MM.1S (cell line): ENCODE results near the gene RIPK4.
"Not testable (repeated sequence)": the region's sequence is repeated elsewhere in the genome, so short reads cannot be mapped to it uniquely, and the experiment has no call there.

Source experiments
- DNase-seq: peaks from one replicate; pipeline ENCODE4 v3.0.0-alpha.2; 2015
- H2AFZ ChIP-seq: fragments of 300-600 bp; sonication (generic); 2 replicates; pipeline ENCODE4 v1.6.0; 2016; ENCODE audit warnings: antibody characterized with exemption, low read length
- H3F3A ChIP-seq: fragments of 300-600 bp; sonication (generic); 2 replicates; pipeline ENCODE4 v1.6.1; 2016; ENCODE audit warnings: mild to moderate bottlenecking, antibody characterized with exemption, low read length, moderate library complexity, mixed read lengths; ENCODE audit not compliant: insufficient read depth
- H3K27ac ChIP-seq: fragments of 300-600 bp; sonication (generic); 2 replicates; pipeline ENCODE4 v1.5.1; 2016; ENCODE audit warnings: mild to moderate bottlenecking, low read length
- H3K27me3 ChIP-seq: fragments of 300-600 bp; sonication (generic); replicated peaks from 2 replicates; pipeline ENCODE4 v1.6.0; 2016; ENCODE audit warnings: low read length; ENCODE audit not compliant: insufficient read depth
- H3K36me3 ChIP-seq: fragments of 300-600 bp; sonication (generic); replicated peaks from 2 replicates; pipeline ENCODE4 v1.6.1; 2016; ENCODE audit warnings: mild to moderate bottlenecking, low read length, mixed read lengths; ENCODE audit not compliant: insufficient read depth
- H3K4me1 ChIP-seq: fragments of 300-600 bp; sonication (generic); 2 replicates; pipeline ENCODE4 v1.6.1; 2016; ENCODE audit warnings: low read length, mixed read lengths
- H3K4me2 ChIP-seq: fragments of 300-600 bp; sonication (generic); 2 replicates; pipeline ENCODE4 v1.6.0; 2016; ENCODE audit warnings: low read depth, low read length
- H3K4me3 ChIP-seq: fragments of 300-600 bp; sonication (generic); 2 replicates; pipeline ENCODE4 v1.5.1; 2016; ENCODE audit warnings: low read length, mixed read lengths
- H3K79me2 ChIP-seq: fragments of 300-600 bp; sonication (generic); 2 replicates; pipeline ENCODE4 v1.6.1; 2016; ENCODE audit warnings: mixed run types, low read length, mixed read lengths
- H3K9ac ChIP-seq: fragments of 300-600 bp; sonication (generic); 2 replicates; pipeline ENCODE4 v1.6.1; 2016; ENCODE audit warnings: low read length, mixed read lengths
- H3K9me2 ChIP-seq: fragments of 300-600 bp; sonication (generic); replicated peaks from 2 replicates; pipeline ENCODE4 v1.6.1; 2016; ENCODE audit warnings: mild to moderate bottlenecking, low read length, mixed read lengths; ENCODE audit not compliant: insufficient read depth
- H3K9me3 ChIP-seq: fragments of 300-600 bp; sonication (generic); replicated peaks from 2 replicates; pipeline ENCODE4 v1.6.1; 2016; ENCODE audit warnings: mild to moderate bottlenecking, low read length, mixed read lengths; ENCODE audit not compliant: insufficient read depth
- H4K20me1 ChIP-seq: fragments of 300-600 bp; sonication (generic); 2 replicates; pipeline ENCODE4 v1.6.1; 2016; ENCODE audit warnings: mild to moderate bottlenecking, low read length, moderate library complexity, mixed read lengths; ENCODE audit not compliant: insufficient read depth
- EZH2 ChIP-seq: fragments of 300-600 bp; sonication (generic); optimal IDR thresholded peaks from 2 replicates; pipeline ENCODE3; 2017; ENCODE audit warnings: low read depth, mild to moderate bottlenecking, antibody characterized with exemption, low read length, mixed read lengths
- EZH2phosphoT487 ChIP-seq: fragments of 300-600 bp; sonication (generic); IDR thresholded peaks from 2 replicates; pipeline ENCODE4 v1.6.1; 2018; ENCODE audit warnings: antibody characterized with exemption, low read length
- TF ChIP-seq, protein P1 (sequence below): fragments of 300-600 bp; sonication (generic); IDR thresholded peaks from 2 replicates; pipeline ENCODE4 v1.5.1; 2016; ENCODE audit warnings: antibody characterized with exemption, low read length, mixed read lengths

RIPK4 gene

DNA sequence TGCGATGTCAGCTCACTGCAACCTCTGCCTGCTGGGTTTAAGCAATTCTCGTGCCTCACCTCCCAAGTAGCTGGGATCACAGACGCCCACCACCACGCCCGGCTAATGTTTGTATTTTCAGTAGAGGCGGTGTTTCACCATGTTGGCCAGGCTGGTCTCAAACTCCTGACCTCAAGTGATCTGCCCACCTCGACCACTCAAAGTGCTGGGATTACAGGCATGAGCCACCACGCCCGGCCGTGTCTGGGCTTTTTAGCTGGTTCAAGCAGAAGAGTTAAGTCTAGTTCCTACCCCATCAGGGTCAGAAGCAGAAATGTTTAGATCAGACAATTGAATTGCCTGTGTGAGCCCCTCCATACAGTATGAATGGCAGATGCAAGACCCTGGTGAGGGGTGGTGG, 27.7 kb upstream of the RIPK4 start:
- Histone ChIP-seq H3K79me2 (no peaks in the 10 kb centered on the region), H2AFZ (no peak overlapping the region), H4K20me1 (no peaks in the 10 kb centered on the region), H3K27ac (no peak overlapping the region), H3F3A (no peaks in the 10 kb centered on the region), H3K4me3 (no peak overlapping the region), H3K4me1 (peaks cover 2% of the 10 kb centered on the region; the same call in 1 of the 2 replicates), H3K27me3 (peaks cover 30% of the 10 kb centered on the region), H3K9ac (no peak overlapping the region), H3K9me2 (no peaks in the 10 kb centered on the region), H3K4me2 (no peak overlapping the region), H3K36me3 (no peaks in the 10 kb centered on the region), H3K9me3 (no peaks in the 10 kb centered on the region)
- DNase-seq = no peak
- no peak for TF ChIP-seq EZH2
- no peak for TF ChIP-seq EZH2phosphoT487
- TF ChIP-seq, protein P1, sequence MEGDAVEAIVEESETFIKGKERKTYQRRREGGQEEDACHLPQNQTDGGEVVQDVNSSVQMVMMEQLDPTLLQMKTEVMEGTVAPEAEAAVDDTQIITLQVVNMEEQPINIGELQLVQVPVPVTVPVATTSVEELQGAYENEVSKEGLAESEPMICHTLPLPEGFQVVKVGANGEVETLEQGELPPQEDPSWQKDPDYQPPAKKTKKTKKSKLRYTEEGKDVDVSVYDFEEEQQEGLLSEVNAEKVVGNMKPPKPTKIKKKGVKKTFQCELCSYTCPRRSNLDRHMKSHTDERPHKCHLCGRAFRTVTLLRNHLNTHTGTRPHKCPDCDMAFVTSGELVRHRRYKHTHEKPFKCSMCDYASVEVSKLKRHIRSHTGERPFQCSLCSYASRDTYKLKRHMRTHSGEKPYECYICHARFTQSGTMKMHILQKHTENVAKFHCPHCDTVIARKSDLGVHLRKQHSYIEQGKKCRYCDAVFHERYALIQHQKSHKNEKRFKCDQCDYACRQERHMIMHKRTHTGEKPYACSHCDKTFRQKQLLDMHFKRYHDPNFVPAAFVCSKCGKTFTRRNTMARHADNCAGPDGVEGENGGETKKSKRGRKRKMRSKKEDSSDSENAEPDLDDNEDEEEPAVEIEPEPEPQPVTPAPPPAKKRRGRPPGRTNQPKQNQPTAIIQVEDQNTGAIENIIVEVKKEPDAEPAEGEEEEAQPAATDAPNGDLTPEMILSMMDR = no peak

DNA sequence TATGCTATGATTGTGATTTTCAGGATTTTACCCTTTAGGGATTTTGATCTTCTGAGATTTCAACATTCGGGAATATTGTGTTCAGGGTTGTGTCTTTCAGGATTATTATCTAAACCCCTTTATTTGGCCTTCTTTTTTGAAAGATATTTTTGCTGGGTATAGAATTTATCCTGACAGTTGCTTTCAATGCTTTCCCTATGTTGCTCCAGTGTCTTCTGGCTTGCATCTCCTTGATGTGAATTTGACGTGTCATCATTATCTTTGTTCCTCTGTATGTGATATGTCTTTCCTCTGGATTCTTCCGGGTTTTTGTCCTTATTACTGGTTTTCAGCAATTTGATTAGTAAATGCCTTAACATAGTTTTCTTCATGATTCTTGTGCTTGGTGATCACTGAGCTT, 25.9 kb upstream of the RIPK4 start:
- H3F3A ChIP-seq = no peaks in the 10 kb centered on the region
- H2AFZ ChIP-seq = no peak overlapping the region
- no peaks in the 10 kb centered on the region for H3K36me3 ChIP-seq
- no peak overlapping the region for H3K4me3 ChIP-seq
- no peak overlapping the region for H3K9ac ChIP-seq
- no peaks in the 10 kb centered on the region for H3K9me3 ChIP-seq
- peaks cover 47% of the 10 kb centered on the region for H3K27me3 ChIP-seq
- H3K79me2 ChIP-seq = no peaks in the 10 kb centered on the region
- no peak overlapping the region for H3K4me2 ChIP-seq
- H3K4me1 ChIP-seq = no peaks in the 10 kb centered on the region
- no peaks in the 10 kb centered on the region for H3K9me2 ChIP-seq
- DNase-seq = no peak
- H4K20me1 ChIP-seq = no peaks in the 10 kb centered on the region
- no peak for TF ChIP-seq EZH2phosphoT487
- TF ChIP-seq, protein P1 = no peak
- no peak for TF ChIP-seq EZH2
- H3K27ac ChIP-seq = no peak overlapping the region

DNA sequence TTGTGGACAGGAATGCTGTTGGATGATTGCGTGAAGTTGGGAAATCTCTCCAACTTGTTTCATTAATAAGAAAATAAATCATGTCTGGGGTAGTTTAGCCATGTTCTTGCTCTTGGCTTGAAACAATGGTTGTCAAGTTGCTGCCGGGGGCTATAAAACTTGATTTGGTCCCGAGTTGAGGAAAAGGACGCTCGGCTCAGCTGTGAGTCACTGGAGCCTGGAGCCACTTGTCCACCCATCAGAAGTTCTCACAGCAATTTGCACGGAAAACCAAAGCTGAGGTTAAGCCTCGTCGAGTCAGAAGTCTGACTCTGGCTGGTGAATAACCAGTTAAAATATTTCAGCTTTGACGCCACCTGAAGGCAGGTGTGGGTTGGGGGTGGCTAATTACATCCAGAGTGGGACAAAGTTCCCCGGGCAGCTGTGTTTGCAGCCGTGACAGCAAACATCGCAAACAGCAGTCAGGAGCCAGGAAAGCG, 19.7 kb upstream of the RIPK4 start:
- H3K36me3 ChIP-seq = no peaks in the 10 kb centered on the region

DNA sequence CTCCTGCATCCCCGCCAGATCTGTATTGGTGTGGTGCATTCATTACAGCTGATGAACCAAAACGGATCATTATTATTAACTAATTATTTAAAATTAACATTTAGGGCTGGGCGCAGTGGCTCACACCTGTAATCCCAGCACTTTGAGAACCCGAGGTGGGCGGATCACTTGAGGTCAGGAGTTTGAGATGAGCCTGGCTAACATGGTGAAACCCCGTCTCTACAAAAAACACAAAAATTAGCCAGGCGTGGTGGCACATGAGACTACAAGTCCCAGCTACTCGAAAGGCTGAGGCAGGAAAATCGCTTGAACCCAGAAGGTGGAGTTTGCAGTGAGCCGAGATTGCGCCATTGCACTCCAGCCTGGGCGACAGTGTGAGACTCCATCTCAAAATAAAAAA, 18.4 kb upstream of the RIPK4 start:
- not testable (repeated sequence) for H3K79me2 ChIP-seq, H3K36me3 ChIP-seq, H3K9ac ChIP-seq, H3F3A ChIP-seq, H4K20me1 ChIP-seq, H2AFZ ChIP-seq, H3K9me3 ChIP-seq, H3K9me2 ChIP-seq, H3K27ac ChIP-seq, H3K4me2 ChIP-seq, H3K4me3 ChIP-seq, DNase-seq, H3K4me1 ChIP-seq
- H3K27me3 ChIP-seq = peaks cover 23% of the 10 kb centered on the region; the same call in 1 of the 2 replicates

More for the DNA sequence above, 19.7 kb upstream of the RIPK4 start:
- no peaks in the 10 kb centered on the region for H3F3A ChIP-seq
- no peak overlapping the region for H2AFZ ChIP-seq
- H4K20me1 ChIP-seq = no peaks in the 10 kb centered on the region
- H3K9me2 ChIP-seq = no peaks in the 10 kb centered on the region
- H3K79me2 ChIP-seq = no peaks in the 10 kb centered on the region
- H3K9ac ChIP-seq = no peak overlapping the region
- H3K9me3 ChIP-seq = no peaks in the 10 kb centered on the region
- no peak for TF ChIP-seq EZH2
- TF ChIP-seq, protein P1 = no peak
- TF ChIP-seq EZH2phosphoT487 = no peak
- peaks cover 25% of the 10 kb centered on the region for H3K27me3 ChIP-seq
- no peaks in the 10 kb centered on the region for H3K4me1 ChIP-seq
- H3K27ac ChIP-seq = no peak overlapping the region
- H3K4me2 ChIP-seq = no peak overlapping the region
- no peak for DNase-seq
- H3K4me3 ChIP-seq = no peak overlapping the region
